ENCODE results near the gene WASHC2A. TPM values are rescaled to one million over a fixed set of nuclear protein-coding genes. Genes with fewer than 3 reads are reported as not detected.
"Not testable (repeated sequence)": the region's sequence is repeated elsewhere in the genome, so short reads cannot be mapped to it uniquely, and the experiment has no call there.

Gene WASHC2A
- total RNA-seq (10 to 100 TPM; 49.1 to 54.2 TPM), polyA plus RNA-seq (ENCODE audit: insufficient read length in 6 of 6) (10 to 100 TPM; 54.5 to 71.0 (median 60.8) TPM)
- long read RNA-seq, donor 1, partial matches to known transcripts: 16 of 16 reads
- long read RNA-seq, donor 1, other reads (novel, unspliced or antisense): 0 of 16 reads
- long read RNA-seq, donor 2, partial matches to known transcripts: 17 of 18 reads
- long read RNA-seq, donor 2, other reads (novel, unspliced or antisense): 0 of 18 reads
- long read RNA-seq, donor 3, full-length matches to known transcripts: 2 of 2 reads
- long read RNA-seq, donor 3, partial matches to known transcripts: 0 of 2 reads
- long read RNA-seq, donor 3, other reads (novel, unspliced or antisense): 0 of 2 reads
- long read RNA-seq, donor 4, full-length matches to known transcripts: 1 of 13 reads
- long read RNA-seq, donor 4, partial matches to known transcripts: 11 of 13 reads
- long read RNA-seq, donor 4, other reads (novel, unspliced or antisense): 1 of 13 reads
- long read RNA-seq, donor 5, partial matches to known transcripts: 0 of 1 reads
- long read RNA-seq, donor 5, other reads (novel, unspliced or antisense): 0 of 1 reads
- long read RNA-seq, donor 6: 0 reads
- long read RNA-seq, donor 7, full-length matches to known transcripts: 2 of 2 reads
- long read RNA-seq, donor 7, partial matches to known transcripts: 0 of 2 reads
- long read RNA-seq, donor 7, other reads (novel, unspliced or antisense): 0 of 2 reads
- long read RNA-seq, donor 8: 0 reads
- long read RNA-seq, donor 9: 0 reads
- long read RNA-seq, donor 10, partial matches to known transcripts: 4 of 5 reads
- long read RNA-seq, donor 10, other reads (novel, unspliced or antisense): 1 of 5 reads
- long read RNA-seq, donor 11, partial matches to known transcripts: 30 of 30 reads
- long read RNA-seq, donor 11, other reads (novel, unspliced or antisense): 0 of 30 reads
- long read RNA-seq, donor 12: 0 reads

- H3K4me1 ChIP-seq; H3K36me3 ChIP-seq; H3K27me3 ChIP-seq; H3K9me3 ChIP-seq; intact Hi-C loops (cut with DNase I): not testable (repeated sequence)
- ATAC-seq (peak; percentile 98), DNase-seq (peak; percentile 60 to 91 (median 80))
- Histone ChIP-seq H3K27ac (peak within 1 kb of the TSS; percentile 69 to 82), H3K4me3 (peak within 1 kb of the TSS; percentile 56 to 65)
Measured at GRCh38 chr10:50067546-50068351, at the start of gene WASHC2A. Gene WASHC2A, plus strand, starts transcription at chr10:50067954. Its CDS starts 52 bp downstream, at chr10:50068006.

GRCh38 chr10:50019279-50019678 is 48.5 kb upstream of the WASHC2A start:
- H3K27ac ChIP-seq; ATAC-seq; intact Hi-C loops (cut with DNase I); H3K9me3 ChIP-seq; H3K36me3 ChIP-seq; H3K4me3 ChIP-seq; H3K27me3 ChIP-seq; DNase-seq; H3K4me1 ChIP-seq: not testable (repeated sequence)

GRCh38 chr10:50020451-50021024 is 47.2 kb upstream of the WASHC2A start:
- ATAC-seq; H3K9me3 ChIP-seq; H3K4me3 ChIP-seq; H3K36me3 ChIP-seq; intact Hi-C loops (cut with DNase I); H3K27ac ChIP-seq; DNase-seq; H3K4me1 ChIP-seq: not testable (repeated sequence)
- peaks cover 0 to 16% of the 10 kb centered on the region in 2 donors for H3K27me3 ChIP-seq

DNA sequence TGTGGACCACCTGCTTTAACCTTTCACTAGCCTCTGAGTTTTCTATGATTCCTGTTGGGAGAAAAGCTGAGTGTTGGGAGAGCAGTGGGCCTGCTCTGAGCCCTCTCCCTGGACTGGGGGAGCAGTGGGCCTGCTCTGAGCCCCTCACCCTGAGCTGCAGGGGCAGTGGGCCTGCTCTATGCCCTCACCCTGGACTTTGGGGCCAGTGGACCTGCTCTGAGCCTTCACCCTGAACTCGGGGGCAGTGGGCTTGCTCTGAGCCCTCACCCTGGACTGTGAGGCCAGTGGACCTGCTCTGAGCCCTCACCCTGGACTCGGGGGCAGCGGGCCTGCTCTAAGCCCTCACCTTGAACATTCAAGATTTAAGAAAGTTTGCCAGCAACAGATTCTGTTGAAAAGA is 46.1 kb upstream of the WASHC2A start:
- ATAC-seq (no peak), DNase-seq (no peak)
- no peaks in the 10 kb centered on the region for H3K36me3 ChIP-seq
- H3K4me3 ChIP-seq: no peak overlapping the region
- H3K4me1 ChIP-seq: no peaks in the 10 kb centered on the region
- H3K27me3 ChIP-seq: peaks cover 0 to 27% of the 10 kb centered on the region in 2 donors
- TF ChIP-seq, protein P1, sequence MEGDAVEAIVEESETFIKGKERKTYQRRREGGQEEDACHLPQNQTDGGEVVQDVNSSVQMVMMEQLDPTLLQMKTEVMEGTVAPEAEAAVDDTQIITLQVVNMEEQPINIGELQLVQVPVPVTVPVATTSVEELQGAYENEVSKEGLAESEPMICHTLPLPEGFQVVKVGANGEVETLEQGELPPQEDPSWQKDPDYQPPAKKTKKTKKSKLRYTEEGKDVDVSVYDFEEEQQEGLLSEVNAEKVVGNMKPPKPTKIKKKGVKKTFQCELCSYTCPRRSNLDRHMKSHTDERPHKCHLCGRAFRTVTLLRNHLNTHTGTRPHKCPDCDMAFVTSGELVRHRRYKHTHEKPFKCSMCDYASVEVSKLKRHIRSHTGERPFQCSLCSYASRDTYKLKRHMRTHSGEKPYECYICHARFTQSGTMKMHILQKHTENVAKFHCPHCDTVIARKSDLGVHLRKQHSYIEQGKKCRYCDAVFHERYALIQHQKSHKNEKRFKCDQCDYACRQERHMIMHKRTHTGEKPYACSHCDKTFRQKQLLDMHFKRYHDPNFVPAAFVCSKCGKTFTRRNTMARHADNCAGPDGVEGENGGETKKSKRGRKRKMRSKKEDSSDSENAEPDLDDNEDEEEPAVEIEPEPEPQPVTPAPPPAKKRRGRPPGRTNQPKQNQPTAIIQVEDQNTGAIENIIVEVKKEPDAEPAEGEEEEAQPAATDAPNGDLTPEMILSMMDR (IDR thresholded peaks at IDR 0.05): no peak
- H3K9me3 ChIP-seq: no peaks in the 10 kb centered on the region
- H3K27ac ChIP-seq: no peak overlapping the region
- intact Hi-C loops (cut with DNase I): no loop called here

DNA sequence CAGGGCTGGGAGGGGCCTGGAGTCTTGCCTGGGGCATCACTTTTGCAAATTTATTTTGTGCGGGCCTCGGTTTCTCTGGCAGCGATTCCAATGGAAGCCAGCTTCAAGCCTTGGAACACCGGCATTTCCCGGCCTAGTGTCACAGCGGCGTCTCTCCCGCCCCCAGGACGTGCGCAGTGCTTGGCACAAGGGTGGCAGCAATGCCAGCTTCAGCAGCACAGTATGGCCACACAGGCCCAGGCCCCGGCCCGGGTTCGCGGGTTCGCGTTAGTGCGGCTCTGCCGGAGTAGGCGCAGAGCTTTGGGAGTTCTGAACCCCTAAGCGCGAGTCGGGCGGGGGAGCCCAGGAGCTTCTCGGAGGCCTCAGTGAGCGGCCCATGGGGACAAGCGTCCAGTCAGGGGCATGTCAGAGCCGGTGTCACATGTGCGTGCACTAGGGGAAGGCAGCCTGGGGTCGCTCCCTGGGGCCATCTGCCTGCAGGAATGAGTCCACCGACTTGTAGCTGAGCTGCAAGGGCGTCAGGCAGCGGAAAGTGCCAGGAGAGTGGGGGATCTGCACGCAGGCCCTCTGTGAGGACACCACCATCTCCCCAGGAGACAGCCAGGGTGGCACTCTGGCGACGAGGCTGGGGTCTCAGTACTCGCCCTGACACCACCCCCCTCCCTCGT is 42.9 kb upstream of the WASHC2A start:
- H3K27ac ChIP-seq; H3K9me3 ChIP-seq; H3K4me3 ChIP-seq; intact Hi-C loops (cut with DNase I); DNase-seq; H3K36me3 ChIP-seq; H3K4me1 ChIP-seq; ATAC-seq: not testable (repeated sequence)
- peaks cover 0 to 27% of the 10 kb centered on the region in 2 donors for H3K27me3 ChIP-seq

- no peaks in the 10 kb centered on the region for H3K9me3 ChIP-seq
- DNase-seq (no peak), ATAC-seq (no peak)
- H3K27ac ChIP-seq: no peak overlapping the region
- TF ChIP-seq, protein P1 (IDR thresholded peaks at IDR 0.05): no peak
- H3K36me3 ChIP-seq: no peaks in the 10 kb centered on the region
- intact Hi-C loops (cut with DNase I): no loop called here
- no peaks in the 10 kb centered on the region for H3K4me1 ChIP-seq
- H3K4me3 ChIP-seq: no peak overlapping the region
- peaks cover 0 to 27% of the 10 kb centered on the region in 2 donors for H3K27me3 ChIP-seq
Measured at GRCh38 chr10:50025627-50026026, 42.1 kb upstream of the WASHC2A start.
